Osteocyte (in vitro differentiated cells): Measurements from ENCODE around the gene SIPA1L3. TPM values are rescaled to one million over a fixed set of nuclear protein-coding genes. Genes with fewer than 3 reads are reported as not detected.

Source experiments
- DNase-seq: peaks from one replicate; pipeline ENCODE4 v3.0.0; 2021; ENCODE audit warnings: mixed read lengths; ENCODE audit not compliant: unreplicated experiment; ENCODE audit errors: extremely low spot score
- H3K27ac Mint-ChIP-seq: one replicate; pipeline ENCODE4 v1.8.0; 2021; ENCODE audit warnings: mild to moderate bottlenecking, mixed read lengths; ENCODE audit not compliant: unreplicated experiment
- H3K27me3 Mint-ChIP-seq: one replicate; pipeline ENCODE4 v1.8.0; 2021; ENCODE audit warnings: mixed read lengths; ENCODE audit not compliant: unreplicated experiment
- H3K36me3 Mint-ChIP-seq: one replicate; pipeline ENCODE4 v1.8.0; 2021; ENCODE audit warnings: mixed read lengths; ENCODE audit not compliant: unreplicated experiment
- H3K4me1 Mint-ChIP-seq: one replicate; pipeline ENCODE4 v1.8.0; 2021; ENCODE audit warnings: mixed read lengths; ENCODE audit not compliant: unreplicated experiment
- H3K4me3 Mint-ChIP-seq: one replicate; pipeline ENCODE4 v1.8.0; 2021; ENCODE audit warnings: mild to moderate bottlenecking, moderate library complexity, mixed read lengths; ENCODE audit not compliant: unreplicated experiment
- H3K9me3 Mint-ChIP-seq: one replicate; pipeline ENCODE4 v1.8.0; 2021; ENCODE audit warnings: mixed read lengths; ENCODE audit not compliant: unreplicated experiment
- CTCF ChIP-seq: fragments of 200-600 bp; sonication (generic); IDR thresholded peaks from 2 replicates; pipeline ENCODE4 v1.5.0; 2021; ENCODE audit warnings: antibody characterized with exemption, mild to moderate bottlenecking, moderate library complexity
- total RNA-seq: library from RNA; stranded (reverse); gene quantifications from 2 replicates; pipeline ENCODE4 v1.2.1, GENCODE V29; 2021

The SIPA1L3 gene
- total RNA-seq, 1 donor from 2014 or later = 27.1 TPM

GRCh38 chr19:38142176-38143035, 235.4 kb downstream of the SIPA1L3 start:
- DNase-seq = no peak
- Mint-ChIP-seq H3K9me3 (no peaks in the 10 kb centered on the region), H3K4me1 (no peaks in the 10 kb centered on the region), H3K4me3 (no peak overlapping the region), H3K27me3 (no peaks in the 10 kb centered on the region), H3K27ac (no peak overlapping the region), H3K36me3 (peaks cover 9% of the 10 kb centered on the region)
- TF ChIP-seq CTCF = peak; percentile 64

GRCh38 chr19:38143847-38144246, 236.8 kb downstream of the SIPA1L3 start:
- Mint-ChIP-seq H3K27me3 (no peaks in the 10 kb centered on the region), H3K27ac (no peak overlapping the region), H3K36me3 (peaks cover 9% of the 10 kb centered on the region), H3K9me3 (no peaks in the 10 kb centered on the region), H3K4me1 (no peaks in the 10 kb centered on the region), H3K4me3 (no peak overlapping the region)
- TF ChIP-seq CTCF = peak; percentile 18
- no peak for DNase-seq

- no peak overlapping the region for H3K4me3 Mint-ChIP-seq
- no peak for DNase-seq
- H3K9me3 Mint-ChIP-seq = no peaks in the 10 kb centered on the region
- no peaks in the 10 kb centered on the region for H3K27me3 Mint-ChIP-seq
- no peak overlapping the region for H3K27ac Mint-ChIP-seq
- peaks cover 9% of the 10 kb centered on the region for H3K36me3 Mint-ChIP-seq
- H3K4me1 Mint-ChIP-seq = no peaks in the 10 kb centered on the region
- TF ChIP-seq CTCF = no peak
Observed at GRCh38 chr19:38144667-38145066, 237.7 kb downstream of the SIPA1L3 start.

GRCh38 chr19:38145623-38146022, 238.6 kb downstream of the SIPA1L3 start:
- Mint-ChIP-seq H3K36me3 (peaks cover 9% of the 10 kb centered on the region), H3K27me3 (no peaks in the 10 kb centered on the region), H3K4me1 (no peaks in the 10 kb centered on the region), H3K9me3 (no peaks in the 10 kb centered on the region), H3K27ac (no peak overlapping the region), H3K4me3 (no peak overlapping the region)
- no peak for DNase-seq
- no peak for TF ChIP-seq CTCF

DNA sequence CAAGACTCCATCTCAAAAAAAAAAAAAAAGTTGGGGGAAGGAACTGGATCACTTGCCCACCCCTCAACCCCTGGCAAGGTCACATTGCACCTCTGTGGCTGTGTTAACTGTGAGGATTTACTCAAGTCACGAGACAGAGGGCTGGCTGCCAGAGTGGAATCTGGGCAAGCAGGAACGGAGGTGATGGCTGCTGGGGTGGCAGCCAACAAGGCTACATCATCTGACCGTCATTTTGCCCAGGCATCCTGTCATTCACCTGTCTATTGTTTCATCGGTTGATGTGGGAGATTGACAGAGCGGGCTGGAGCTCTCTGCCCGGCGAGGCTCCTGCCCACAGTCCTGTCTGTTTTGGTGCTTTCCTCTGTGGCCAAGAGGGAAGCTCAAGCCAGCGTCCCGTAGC, 241.3 kb downstream of the SIPA1L3 start:
- no peak for DNase-seq
- Mint-ChIP-seq H3K27me3 (no peaks in the 10 kb centered on the region), H3K4me3 (no peak overlapping the region), H3K36me3 (peaks cover 13% of the 10 kb centered on the region), H3K27ac (no peak overlapping the region), H3K4me1 (no peaks in the 10 kb centered on the region), H3K9me3 (no peaks in the 10 kb centered on the region)
- no peak for TF ChIP-seq CTCF
